C1 segment of cervical spinal cord (tissue), 14 donors: ENCODE data around the gene CDK6.
A peak's percentile ranks its signal among the peaks of the same experiment; 100 is the strongest.

Source experiments
- DNase-seq, 14 donors: peaks; one replicate each; lab custom pipeline; 2025; lab: John Stamatoyannopoulos, UW

The CDK6 gene

DNA sequence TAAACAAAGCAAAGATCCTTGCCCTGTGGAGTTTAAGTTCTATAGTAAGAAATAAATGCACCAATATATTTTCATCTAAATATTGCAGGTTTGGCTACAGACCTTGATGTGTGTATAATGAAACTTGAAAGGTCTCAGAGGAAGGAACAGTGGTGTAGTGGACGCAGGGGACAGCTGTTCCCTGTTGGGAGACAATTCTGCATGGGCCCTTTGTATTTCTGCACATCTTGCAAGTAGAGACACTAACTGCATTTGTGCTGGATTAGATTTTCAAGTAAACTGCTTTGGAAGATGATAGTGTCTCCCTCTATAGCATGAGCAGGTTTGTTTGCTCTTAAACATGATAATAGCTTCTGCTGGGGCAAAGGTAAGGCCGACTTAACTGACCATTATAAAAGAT lies 188.7 kb downstream of the CDK6 start:
- peak in 1 of 14 donors; percentile 48 for DNase-seq

DNA sequence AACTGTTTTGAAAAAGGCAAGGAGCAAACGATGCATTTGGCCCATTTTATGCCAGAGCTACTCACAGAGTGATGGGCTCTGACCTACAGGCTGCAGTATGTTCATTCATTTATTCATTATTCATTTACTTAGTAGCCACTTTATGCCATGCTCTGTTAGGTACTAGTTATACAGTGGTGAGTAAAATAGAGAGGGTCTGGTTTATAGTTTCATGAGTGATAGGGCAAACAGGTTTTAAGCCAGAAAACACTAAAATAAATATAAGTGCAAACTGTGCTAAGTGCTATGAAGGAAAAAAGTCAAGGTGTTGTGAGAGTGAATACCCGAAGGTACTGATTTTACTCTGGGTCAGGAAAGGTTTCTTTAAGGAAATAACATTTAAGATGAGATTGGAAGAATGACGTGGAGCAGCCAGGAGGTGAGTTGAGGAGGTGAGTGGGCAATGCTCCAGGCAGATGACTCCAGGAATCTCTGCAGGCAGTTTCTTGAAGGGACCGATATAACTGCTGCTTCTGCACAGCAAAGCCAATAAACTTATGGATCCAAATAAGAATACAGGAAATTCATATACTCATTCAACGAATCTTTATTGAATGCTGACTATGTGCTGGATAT lies 189.3 kb downstream of the CDK6 start:
- DNase-seq, result no peak

DNA sequence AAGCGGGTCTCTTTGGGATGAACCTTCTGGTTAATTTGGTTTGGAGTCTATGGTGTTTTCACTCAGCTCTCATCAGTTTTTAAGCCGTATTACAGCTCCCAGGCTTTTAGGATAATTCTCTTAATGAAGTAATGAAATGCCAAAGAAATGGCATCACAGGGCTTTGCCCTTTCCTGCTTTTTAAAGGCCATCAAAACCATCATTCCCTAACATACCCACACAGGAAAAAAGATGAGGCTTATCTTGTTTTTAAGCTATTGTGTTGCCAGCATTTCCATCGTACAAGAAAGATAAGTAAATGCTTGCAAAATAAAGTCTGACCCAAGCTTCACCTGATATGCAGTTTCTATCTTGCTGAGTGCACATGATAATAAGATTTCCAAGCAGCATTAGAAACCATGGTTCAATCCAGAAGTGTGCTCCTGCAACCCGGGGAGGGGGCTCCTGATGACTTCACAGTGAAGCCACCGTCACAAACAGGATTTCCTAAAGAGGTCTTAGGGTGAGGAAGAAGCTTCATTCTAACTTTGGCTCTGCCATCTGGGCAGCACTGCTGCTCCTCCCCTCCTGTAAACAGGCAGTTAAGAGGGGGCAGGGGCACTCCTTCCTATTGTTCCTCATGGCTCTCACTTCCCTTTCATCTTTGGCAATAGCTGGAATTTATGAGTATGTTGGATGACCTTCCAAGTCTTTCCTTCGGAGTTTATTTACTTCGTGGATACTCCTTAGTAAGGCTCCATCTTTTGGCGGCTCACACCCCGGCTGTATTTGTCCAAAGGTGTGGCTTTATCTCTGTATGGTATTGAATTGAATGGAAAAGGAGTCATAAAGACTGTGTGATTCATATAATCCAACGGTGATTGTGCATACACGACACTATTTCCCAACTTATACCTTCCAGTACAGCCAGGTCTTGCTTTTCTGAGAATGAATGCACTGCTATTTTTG lies 191.0 kb downstream of the CDK6 start:
- no peak for DNase-seq

DNA sequence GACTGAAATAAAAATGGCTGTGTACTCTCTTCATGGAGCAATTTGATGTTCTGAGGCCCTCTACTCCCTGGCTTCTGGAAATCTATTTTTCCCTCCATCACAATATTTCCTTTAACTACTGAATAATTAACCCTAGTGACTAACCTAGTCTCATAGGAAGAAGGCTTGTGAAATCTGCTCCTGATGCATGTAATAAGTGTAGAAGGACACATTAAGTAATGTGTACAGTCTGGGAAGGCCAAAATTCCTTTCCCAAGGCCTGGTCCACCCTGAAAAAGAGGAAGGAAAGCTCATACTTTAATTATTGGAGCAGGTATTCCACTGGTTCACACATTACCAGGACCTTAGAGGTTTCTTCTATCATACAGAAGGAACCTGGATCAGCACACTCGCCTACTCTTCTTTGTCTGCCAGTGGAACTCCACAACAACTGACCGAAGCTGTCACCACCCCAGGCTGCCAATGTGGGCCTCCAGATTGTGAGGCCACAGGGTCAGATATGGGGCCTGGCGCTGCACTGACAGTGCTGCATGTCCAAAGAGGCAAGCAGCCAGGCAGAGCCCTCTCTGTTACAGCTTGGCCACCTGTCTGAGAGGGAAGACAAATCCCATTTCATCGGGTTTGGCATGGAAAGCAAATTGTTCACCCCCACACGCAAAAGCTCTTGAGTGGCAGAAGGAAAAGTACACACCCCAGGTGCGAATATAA lies 191.8 kb downstream of the CDK6 start:
- peak in 6 of 14 donors; percentile 14 to 87 (median 26) for DNase-seq

DNA sequence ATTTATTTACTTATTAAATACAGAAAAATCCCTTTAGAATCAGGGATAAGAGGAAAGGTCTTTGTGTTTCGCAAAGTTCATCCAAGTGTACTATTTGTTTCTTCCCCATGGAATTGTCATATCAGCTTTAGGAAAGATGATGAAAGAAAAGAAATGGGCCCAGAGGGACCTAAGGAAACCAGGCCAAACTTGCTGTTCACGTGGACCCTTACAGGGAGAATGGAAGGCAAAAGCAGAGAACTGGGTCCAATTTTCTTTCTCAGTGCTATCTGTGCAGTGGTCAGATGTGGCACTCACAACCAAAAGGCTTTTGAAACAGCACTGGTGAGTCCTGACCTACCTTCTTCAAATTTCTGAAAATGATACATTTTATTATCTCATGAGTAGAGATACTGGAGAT lies 192.6 kb downstream of the CDK6 start:
- no peak for DNase-seq

DNA sequence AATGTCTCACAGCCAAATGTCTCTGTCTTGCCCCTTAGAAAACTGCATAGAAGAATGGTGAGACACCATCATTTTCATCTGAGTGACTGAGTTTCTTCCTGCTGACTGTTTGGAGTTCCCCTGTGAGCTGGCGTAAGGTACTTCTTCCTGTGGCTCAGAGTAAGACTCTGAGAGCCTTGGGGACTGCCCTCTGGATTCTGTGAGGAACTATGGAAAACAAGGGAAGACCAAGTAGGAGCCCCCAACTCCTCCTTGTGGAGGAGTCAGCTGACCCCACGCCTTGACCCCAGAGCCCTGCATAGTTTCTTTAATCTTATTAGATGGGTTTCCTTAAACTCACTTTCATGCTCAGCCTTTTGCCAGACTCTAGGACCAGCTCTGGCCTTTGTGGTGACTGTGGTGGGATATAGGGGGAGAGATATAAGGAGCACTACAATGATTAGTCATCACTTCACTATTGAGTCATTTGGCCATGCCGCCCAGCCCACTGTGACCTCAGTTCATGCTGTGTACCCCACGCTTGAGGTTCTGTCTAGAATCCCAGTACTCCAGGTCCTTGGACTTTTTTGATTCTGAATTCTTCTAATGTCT lies 194.4 kb downstream of the CDK6 start:
- DNase-seq, result no peak

DNA sequence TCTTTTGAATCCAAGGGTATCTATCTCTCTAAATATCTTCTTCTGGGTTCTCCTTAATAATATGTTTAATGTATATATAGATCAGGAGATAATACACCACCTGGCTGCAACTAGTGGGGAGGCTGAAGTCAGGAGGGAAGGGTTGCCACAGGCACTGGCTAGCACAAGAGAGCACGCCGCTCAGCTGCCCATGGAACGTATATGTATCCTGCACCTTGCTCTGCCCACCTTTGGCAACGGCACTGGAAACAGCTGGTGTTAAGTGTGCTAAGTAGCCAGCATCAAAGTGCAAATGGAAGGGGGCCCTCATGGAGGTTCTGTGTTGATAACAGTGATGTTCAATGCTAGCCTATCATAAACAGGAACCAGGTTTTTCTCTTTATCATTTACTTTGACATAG lies 196.4 kb downstream of the CDK6 start:
- DNase-seq, result no peak

DNA sequence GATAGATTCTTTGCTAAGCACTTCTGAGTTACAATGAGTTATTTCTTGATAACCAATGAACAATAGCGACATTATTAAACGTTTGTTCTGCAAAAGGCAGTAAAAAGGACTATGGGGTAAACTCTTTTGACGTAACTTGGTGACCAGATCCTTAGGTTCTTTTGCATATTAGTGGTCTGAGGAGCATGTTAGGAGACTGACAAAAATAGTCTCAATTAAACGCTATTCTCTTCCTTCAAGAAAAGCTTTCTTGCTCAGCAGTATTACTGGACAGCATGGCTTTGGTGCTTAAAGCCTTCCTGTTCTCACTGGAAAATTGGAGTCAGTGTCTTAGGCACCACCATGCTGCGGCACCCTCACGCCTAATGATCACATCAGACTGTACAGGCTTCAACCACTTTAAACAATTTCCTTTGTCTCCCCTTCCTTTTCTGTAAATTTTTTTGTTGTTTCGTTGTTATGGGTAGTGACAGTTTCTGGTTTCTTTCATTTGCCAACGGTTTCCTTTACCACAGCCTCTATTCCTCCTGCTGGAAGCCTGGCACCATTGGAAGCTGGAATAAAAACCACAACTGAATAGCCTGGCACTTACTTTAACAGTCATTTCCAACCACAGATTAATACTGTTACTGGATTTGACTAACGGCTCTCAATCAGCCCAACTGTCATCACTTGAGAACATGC lies 197.0 kb downstream of the CDK6 start:
- no peak for DNase-seq

DNA sequence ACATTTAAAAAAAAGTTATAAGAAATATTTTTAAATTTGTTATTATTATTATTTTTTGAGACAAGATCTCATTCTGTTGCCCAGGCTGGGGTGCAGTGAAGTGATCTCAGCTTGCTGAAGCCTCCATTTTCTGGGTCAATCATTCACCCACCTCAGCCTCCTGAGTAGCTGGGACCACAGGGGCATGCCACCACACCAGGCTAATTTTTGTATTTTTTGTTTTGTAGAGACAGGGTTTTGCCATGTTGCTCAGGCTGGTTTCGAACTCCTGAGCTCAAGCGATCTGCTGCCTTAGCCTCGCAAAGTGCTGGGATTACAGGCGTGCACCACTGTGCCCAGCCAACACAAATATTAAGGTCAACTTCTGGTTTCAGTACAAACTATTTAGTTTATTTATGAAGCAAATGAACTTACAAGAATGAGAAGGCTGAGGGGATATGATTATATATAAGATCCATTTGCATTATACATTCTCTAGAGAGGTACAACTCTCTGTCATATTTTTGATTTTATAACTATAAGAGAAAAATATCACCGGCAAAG lies 200.3 kb downstream of the CDK6 start:
- DNase-seq, result no peak

DNA sequence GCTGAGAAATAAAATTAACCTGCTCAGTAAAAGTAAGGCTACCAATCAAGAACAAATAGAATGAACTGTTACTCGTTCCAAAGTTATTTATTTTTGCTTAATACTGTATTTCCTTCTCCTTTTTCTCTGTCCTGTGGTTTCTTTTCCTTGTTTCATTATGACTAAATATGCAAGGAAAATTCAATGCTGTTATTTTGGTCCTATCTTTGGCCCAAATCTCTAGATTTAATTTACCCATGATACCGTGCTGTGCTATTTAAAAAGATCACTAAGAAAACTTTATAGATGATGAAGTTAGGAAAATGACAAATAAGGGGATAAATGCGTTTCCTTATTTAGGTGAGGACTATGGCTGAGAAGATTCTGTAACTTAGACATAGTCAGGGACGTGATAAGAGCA lies 200.8 kb downstream of the CDK6 start:
- DNase-seq, result no peak

DNA sequence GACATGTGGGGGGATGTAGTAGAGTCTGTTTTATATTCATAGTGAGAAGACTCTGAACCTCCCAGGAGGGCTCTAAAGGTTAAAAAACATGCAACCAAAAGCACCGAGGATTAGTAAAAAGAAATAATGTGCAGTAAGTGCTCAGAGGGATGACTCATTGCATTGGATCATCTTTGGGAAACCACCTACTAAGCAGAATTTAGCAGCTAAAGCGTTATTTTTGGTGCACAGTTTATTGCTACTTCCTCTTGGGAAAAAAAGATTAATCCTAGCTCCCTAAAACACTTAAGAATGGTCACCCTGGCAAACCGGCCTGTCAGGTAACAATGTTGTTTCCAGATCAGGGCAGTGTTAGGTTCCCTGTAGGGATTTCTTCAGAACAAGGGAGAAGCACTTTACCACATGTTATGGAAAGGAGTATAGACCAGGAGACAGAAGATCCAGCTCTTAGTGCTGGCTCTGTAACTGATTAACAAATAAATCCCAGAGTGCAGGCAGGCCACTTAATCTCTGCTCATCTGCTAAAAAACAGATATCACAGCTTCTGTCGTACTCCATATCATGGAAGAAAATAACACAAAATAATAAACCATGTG lies 201.4 kb downstream of the CDK6 start:
- no peak for DNase-seq

DNA sequence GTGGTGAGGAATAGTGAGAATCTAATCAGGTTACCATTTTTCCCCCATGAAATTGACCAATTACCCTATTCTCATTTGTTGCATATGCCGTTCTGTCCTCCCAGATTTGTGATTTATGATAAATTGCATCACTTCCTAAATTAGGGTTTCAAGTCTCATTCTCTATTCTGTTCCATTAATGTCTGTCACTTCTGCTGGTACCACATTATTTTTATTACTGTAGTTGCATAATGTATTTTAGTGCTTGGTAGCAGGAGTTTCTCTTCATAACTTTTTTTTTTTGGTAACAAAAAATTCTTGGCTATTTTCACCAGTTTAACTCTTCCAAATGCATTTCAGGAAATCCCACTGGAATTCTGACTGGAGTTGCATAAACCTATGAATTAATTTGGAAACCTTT lies 202.2 kb downstream of the CDK6 start:
- no peak for DNase-seq

DNA sequence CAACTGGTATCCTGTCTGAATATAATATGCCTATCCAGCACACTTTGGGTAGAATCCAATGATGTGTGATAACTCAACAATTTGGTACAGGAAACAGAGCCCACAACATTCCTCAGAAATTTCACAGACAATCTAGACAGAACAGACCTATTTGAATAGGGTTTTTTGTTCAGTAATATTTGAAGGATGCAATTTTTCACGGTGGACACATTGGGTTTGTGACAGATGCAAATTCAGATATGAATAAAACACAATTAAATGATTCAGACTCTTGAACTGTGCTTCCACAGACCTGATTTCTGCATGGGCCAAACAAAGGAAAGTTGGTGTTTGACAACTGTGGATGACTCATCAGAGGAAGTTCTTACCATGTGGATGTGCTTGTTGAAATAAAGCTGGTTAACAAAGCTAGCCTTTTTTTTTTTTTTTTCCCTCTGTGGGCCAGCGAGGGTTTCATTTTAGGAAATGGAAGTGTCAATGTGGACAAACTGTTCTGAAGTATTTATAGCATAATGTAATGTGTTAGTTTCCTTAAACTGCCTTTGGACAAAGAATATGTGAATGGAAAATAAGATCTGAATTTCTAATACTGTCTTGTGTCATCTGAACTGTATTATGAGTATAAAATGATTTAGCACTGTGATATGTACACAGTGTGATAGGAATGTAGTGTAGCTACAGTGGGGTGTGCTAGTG lies 203.0 kb downstream of the CDK6 start:
- peak in 3 of 14 donors; percentile 11 to 33 (median 16) for DNase-seq

DNA sequence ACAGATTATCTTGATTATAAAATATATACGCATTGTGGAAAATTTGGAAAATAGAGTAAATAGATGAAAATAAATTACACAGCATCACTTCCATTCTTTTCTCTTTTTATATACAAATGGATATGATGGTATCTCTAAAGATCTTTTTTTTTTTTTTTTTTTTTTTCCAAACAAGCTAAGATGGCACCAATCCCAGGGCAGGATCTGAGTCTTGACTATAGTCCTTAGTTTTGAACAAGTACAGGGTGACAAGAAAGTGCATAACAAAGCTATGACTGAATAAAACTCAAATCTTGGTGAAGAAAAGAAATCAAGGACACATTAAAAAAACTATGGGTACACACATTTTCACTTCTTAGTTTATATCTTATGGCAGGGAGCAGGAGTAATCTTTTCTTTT lies 203.6 kb downstream of the CDK6 start:
- DNase-seq, result no peak

DNA sequence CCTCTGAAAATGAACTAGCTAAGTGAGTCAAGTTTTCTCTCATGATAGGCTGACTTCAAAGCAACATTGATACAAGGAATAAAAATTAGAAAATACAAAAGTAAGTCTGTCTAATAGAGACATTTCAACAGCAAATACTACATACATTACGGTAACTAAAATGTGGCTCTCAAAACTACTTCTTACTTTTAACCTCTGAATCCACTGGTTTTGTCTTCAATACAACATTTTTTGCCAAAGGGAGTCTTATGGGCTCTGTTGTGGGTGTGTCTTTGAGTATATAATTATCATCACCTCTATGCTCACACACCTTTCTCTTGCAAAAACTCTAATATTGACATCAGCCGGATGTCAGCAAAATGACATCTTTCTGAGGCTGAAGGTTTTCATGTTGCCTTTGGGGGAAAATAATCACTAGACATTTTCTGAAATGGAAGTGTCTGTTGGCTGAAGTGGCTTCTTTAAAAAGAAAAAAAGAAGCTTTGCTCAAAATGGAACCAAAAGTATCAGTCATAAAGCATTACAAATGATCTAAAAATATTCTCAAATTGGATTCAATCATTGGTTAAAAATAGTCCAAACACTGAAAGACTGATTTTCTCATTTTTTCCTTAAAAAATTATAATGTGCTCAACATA lies 204.4 kb downstream of the CDK6 start:
- DNase-seq, result no peak

DNA sequence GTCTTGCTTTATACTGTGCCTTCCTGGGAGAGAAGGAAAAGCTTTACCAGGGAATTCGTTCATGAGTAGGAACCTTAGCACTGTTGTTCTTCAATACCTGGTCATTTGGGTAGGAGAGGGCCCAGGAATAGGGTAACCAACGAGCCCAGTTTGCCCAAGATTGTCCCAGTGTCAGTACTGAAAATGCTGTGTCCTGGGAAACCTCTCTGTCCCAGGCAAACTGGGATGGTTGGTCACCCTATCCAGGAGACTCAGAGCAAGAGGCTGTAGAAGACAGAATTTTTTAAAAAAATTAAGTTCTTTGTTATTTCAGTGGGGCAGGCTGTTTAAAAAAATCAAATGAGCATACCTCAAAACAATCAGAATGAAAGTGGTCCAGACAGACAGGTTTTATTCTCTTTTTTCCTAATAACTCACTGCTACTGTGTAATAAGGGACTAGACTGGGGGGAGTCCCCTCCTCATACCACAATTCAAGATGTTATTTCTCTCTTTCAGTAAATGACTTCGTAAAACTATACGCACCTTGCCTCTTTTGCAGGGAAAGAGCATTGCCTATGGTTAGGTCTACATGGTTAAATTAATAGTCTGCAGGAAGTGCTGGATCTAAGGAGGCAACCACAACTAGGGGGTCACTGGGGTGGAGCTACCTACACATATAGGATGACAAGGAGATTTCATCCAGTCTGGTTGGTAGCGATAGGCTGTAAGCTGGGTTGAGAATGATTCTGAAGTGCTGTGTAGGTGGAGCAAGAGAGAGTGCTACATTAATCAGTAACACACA lies 205.1 kb downstream of the CDK6 start:
- DNase-seq, result no peak

DNA sequence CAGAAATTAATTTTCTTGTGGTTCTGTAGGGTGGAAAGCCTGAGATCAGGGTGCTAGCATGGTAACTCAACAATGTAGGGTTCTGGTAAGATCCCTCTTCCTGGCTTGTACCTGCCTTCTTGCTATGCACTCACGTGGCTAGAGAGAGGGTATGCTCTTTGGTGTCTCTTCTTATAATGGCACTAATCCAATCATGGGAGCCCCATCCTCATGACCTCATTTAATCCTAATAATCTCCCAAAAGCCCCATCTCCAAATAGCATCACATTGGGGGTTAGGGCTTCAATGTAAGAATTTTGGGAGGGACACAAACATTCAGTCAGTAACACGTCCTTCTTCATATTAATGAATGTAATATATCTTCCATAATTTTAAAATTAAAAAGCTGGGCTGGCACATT lies 206.6 kb downstream of the CDK6 start:
- no peak for DNase-seq

DNA sequence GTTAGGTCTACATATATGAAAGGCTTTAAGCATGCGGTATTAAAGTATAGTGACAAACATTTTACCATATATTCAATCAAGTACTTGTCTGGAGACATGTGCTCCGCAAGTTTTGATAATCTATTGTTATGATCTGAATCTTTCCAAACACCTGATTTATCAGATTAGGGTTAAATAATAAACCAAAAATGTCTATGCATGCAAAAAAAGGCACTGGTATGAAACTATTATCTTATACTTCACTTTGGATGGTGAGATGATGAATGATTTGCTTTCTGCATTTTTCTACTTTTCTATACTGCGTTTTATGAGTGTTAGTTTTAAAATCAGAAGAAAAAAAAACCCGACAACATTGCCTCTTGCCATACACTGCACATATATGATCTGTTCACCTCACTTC lies 208.4 kb downstream of the CDK6 start:
- DNase-seq, result no peak

DNA sequence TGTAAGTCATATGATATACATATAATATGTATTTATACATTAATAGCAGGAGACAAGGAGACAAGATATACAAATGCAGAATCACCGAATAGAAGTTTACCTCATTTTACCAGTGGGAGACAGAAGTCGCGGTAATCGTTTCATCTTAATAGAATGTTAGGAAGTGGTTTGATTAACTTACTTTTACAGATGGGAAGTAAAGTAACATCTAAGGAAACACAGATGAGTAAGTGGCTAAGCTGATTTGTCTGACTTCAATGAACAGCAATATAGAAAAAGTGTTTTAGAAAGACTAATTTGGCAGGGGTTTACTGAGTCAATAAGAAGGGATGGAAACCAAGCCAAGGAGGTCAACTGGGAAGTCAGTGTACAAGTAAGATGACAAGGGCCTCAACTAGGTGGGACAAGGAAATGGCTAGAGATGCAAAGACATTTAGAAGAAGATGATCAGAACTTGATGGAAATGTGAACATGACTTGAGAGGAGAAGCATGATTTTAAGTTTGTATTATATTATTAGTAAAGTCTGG lies 210.0 kb downstream of the CDK6 start:
- no peak for DNase-seq
